K562 (cell line): ENCODE results near the gene TTC22. TPM values are rescaled to one million over a fixed set of nuclear protein-coding genes. Genes with fewer than 3 reads are reported as not detected.

ENCODE experiments used
- CBFA2T2 ChIP-seq: fragments of 450-650 bp; conservative IDR thresholded peaks from 2 replicates; pipeline ENCODE4 v1.6.1; 2017; ENCODE audit warnings: mild to moderate bottlenecking
- CHD4 ChIP-seq: fragments of 200-600 bp; sonication (generic); IDR thresholded peaks from 3 replicates; pipeline ENCODE4 v1.6.1; 2012; ENCODE audit warnings: low read depth, mild to moderate bottlenecking, mixed read lengths, low read length, inconsistent platforms; ENCODE audit not compliant: insufficient read depth, insufficient replicate concordance, poor library complexity, severe bottlenecking
- KAT7 ChIP-seq: sonication (generic); formaldehyde crosslinking; IDR thresholded peaks from 2 replicates; pipeline ENCODE4 v1.8.0; 2022; ENCODE audit warnings: missing genetic modification reagents, mild to moderate bottlenecking, borderline replicate concordance
- RFX7 ChIP-seq: fragments of 250-450 bp; sonication (Bioruptor Pico); IDR thresholded peaks from 2 replicates; pipeline ENCODE4 v1.5.1; 2021; ENCODE audit warnings: mild to moderate bottlenecking
- SIRT6 ChIP-seq: IDR thresholded peaks from one replicate; pipeline ENCODE4 v1.6.1; 2012; ENCODE audit warnings: low read depth, mild to moderate bottlenecking, control low read depth, inconsistent platforms, low read length, moderate library complexity
- SMARCB1 ChIP-seq: IDR thresholded peaks from 2 replicates; pipeline ENCODE4 v1.6.1; 2011; ENCODE audit warnings: improper control_type of control experiment, low read depth; ENCODE audit not compliant: insufficient read length
- TAF15 ChIP-seq: fragments of 200-400 bp; formaldehyde crosslinking; IDR thresholded peaks from 2 replicates; pipeline ENCODE4 v1.6.1; 2017; ENCODE audit warnings: mild to moderate bottlenecking, low read depth, low read length, moderate library complexity
- TBP ChIP-seq: optimal IDR thresholded peaks from 2 replicates; pipeline ENCODE3; 2011; ENCODE audit warnings: low read depth, low read length, improper control_type of control experiment
- TOE1 ChIP-seq, 2 experiments: fragments of 450-650 bp in 1 of 2; sonication (generic) in 1 of 2; formaldehyde crosslinking in 1 of 2; IDR thresholded peaks; 2 replicates each; pipeline versions ENCODE4 v1.7.1 to v1.8.0; 2016 to 2022; ENCODE audit warnings: borderline replicate concordance in 2 of 2, mild to moderate bottlenecking in 2 of 2, antibody characterized with exemption in 1 of 2, inconsistent platforms in 1 of 2, low read depth in 1 of 2, missing genetic modification reagents in 1 of 2, moderate library complexity in 1 of 2
- TSC22D4 ChIP-seq: fragments of 450-650 bp; IDR thresholded peaks from 2 replicates; pipeline ENCODE4 v1.6.1; 2016; ENCODE audit warnings: missing genetic modification characterization, missing biosample characterization, control low read depth
- ZFX ChIP-seq: sonication (generic); formaldehyde crosslinking; IDR thresholded peaks from 2 replicates; pipeline ENCODE4 v1.8.0; 2022; ENCODE audit warnings: mild to moderate bottlenecking, missing genetic modification reagents, moderate library complexity
- ZNF184 ChIP-seq: sonication (generic); formaldehyde crosslinking; IDR thresholded peaks from 2 replicates; pipeline ENCODE4 v1.5.0; 2020; ENCODE audit warnings: missing genetic modification reagents
- polyA plus RNA-seq, 8 experiments: library from polyadenylated mRNA; depleted of rRNA in 4 of 8; stranded (reverse) in 5 of 8; unstranded in 3 of 8; fragments of >200 nt; fragmentation: Nextera tagmentation in 2 of 8; fragmentation: Illumina TruSeq in 1 of 8; extraction: Ambion mirVana in 2 of 8; extraction: Trizol in 1 of 8; gene quantifications; 2 replicates each; pipeline versions ENCODE4 v1.2.1 to v1.2.3, GENCODE V29; 2011 to 2014; ENCODE audit warnings: inconsistent platforms in 1 of 8, missing spikeins in 1 of 8
- total RNA-seq, 7 experiments: library from RNA; depleted of rRNA in 6 of 7; stranded (reverse); fragments of >200 nt in 6 of 7; fragmentation: Illumina TruSeq in 2 of 7; extraction: Trizol in 2 of 7; gene quantifications; 2 replicates each; pipeline versions ENCODE4 v1.2.1 to v1.2.3, GENCODE V29; 2011 to 2021; ENCODE audit warnings: low replicate concordance in 1 of 7
- TF ChIP-seq, protein P1 (sequence below): fragments of 450-650 bp; IDR thresholded peaks from 2 replicates; pipeline ENCODE4 v1.6.1; 2016; ENCODE audit warnings: mild to moderate bottlenecking, moderate library complexity
- TF ChIP-seq, protein P2 (sequence below): fragments of 250-450 bp; sonication (Bioruptor Pico); IDR thresholded peaks from 2 replicates; pipeline ENCODE4 v1.4.0; 2020; ENCODE audit warnings: borderline replicate concordance

The TTC22 gene
- total and polyA plus RNA-seq, 9 of the 15 experiments (the other 6 are each of a cell fraction or from before 2014, with no cell fraction given): 0.07 TPM; not detected in 8

DNA sequence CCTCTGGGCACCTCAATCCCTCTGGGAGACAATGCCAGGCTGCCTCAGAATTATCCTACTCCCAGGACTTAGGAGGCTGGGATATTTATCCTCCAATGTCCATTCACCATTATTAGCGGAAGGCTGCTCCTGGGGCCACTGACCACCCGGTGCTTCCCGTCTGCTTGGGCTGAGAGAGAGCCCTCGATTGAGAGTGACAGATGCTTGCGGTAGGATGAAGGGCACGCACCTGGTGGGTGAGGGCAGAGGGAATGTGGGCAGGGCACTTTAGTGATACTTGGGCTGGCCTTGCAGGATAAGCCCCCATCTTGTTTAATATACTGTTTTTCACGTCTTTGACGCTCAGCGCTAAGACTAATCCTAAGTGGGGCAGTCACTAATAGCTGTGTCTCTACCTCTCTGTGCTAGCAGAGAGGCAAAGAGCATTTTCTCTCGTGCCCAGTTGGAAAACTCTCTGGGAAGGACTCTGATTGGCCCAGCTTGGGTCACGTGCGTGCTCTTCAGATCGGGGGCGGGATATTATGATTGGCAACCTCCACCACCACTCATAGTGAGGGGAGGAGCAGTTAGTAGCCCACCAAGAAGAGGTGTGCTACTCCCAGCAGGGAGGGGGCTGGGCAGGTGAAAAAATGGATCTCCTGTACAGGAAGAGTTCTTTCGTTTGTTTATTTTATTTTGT lies 26.2 kb downstream of the TTC22 start (continued):
- TF ChIP-seq, protein P1, sequence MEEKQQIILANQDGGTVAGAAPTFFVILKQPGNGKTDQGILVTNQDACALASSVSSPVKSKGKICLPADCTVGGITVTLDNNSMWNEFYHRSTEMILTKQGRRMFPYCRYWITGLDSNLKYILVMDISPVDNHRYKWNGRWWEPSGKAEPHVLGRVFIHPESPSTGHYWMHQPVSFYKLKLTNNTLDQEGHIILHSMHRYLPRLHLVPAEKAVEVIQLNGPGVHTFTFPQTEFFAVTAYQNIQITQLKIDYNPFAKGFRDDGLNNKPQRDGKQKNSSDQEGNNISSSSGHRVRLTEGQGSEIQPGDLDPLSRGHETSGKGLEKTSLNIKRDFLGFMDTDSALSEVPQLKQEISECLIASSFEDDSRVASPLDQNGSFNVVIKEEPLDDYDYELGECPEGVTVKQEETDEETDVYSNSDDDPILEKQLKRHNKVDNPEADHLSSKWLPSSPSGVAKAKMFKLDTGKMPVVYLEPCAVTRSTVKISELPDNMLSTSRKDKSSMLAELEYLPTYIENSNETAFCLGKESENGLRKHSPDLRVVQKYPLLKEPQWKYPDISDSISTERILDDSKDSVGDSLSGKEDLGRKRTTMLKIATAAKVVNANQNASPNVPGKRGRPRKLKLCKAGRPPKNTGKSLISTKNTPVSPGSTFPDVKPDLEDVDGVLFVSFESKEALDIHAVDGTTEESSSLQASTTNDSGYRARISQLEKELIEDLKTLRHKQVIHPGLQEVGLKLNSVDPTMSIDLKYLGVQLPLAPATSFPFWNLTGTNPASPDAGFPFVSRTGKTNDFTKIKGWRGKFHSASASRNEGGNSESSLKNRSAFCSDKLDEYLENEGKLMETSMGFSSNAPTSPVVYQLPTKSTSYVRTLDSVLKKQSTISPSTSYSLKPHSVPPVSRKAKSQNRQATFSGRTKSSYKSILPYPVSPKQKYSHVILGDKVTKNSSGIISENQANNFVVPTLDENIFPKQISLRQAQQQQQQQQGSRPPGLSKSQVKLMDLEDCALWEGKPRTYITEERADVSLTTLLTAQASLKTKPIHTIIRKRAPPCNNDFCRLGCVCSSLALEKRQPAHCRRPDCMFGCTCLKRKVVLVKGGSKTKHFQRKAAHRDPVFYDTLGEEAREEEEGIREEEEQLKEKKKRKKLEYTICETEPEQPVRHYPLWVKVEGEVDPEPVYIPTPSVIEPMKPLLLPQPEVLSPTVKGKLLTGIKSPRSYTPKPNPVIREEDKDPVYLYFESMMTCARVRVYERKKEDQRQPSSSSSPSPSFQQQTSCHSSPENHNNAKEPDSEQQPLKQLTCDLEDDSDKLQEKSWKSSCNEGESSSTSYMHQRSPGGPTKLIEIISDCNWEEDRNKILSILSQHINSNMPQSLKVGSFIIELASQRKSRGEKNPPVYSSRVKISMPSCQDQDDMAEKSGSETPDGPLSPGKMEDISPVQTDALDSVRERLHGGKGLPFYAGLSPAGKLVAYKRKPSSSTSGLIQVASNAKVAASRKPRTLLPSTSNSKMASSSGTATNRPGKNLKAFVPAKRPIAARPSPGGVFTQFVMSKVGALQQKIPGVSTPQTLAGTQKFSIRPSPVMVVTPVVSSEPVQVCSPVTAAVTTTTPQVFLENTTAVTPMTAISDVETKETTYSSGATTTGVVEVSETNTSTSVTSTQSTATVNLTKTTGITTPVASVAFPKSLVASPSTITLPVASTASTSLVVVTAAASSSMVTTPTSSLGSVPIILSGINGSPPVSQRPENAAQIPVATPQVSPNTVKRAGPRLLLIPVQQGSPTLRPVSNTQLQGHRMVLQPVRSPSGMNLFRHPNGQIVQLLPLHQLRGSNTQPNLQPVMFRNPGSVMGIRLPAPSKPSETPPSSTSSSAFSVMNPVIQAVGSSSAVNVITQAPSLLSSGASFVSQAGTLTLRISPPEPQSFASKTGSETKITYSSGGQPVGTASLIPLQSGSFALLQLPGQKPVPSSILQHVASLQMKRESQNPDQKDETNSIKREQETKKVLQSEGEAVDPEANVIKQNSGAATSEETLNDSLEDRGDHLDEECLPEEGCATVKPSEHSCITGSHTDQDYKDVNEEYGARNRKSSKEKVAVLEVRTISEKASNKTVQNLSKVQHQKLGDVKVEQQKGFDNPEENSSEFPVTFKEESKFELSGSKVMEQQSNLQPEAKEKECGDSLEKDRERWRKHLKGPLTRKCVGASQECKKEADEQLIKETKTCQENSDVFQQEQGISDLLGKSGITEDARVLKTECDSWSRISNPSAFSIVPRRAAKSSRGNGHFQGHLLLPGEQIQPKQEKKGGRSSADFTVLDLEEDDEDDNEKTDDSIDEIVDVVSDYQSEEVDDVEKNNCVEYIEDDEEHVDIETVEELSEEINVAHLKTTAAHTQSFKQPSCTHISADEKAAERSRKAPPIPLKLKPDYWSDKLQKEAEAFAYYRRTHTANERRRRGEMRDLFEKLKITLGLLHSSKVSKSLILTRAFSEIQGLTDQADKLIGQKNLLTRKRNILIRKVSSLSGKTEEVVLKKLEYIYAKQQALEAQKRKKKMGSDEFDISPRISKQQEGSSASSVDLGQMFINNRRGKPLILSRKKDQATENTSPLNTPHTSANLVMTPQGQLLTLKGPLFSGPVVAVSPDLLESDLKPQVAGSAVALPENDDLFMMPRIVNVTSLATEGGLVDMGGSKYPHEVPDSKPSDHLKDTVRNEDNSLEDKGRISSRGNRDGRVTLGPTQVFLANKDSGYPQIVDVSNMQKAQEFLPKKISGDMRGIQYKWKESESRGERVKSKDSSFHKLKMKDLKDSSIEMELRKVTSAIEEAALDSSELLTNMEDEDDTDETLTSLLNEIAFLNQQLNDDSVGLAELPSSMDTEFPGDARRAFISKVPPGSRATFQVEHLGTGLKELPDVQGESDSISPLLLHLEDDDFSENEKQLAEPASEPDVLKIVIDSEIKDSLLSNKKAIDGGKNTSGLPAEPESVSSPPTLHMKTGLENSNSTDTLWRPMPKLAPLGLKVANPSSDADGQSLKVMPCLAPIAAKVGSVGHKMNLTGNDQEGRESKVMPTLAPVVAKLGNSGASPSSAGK: peak; percentile 31; the same call in 1 of the 2 replicates
- no peak for TF ChIP-seq RFX7 (CRISPR knock-in tag)
- TF ChIP-seq TSC22D4 (tag): no peak
- TF ChIP-seq SIRT6: no peak
- TF ChIP-seq SMARCB1: no peak
- peak; percentile 3 for TF ChIP-seq TBP
- no peak for TF ChIP-seq ZNF184
- TF ChIP-seq CHD4: no peak
- peak; percentile 85 for TF ChIP-seq TOE1 (IDR thresholded peaks at IDR 0.05; ENCODE audit: borderline replicate concordance)
- no peak for TF ChIP-seq TOE1 (CRISPR knock-in tag; IDR thresholded peaks at IDR 0.05; ENCODE audit: borderline replicate concordance, low read depth)
- peak; percentile 55 for TF ChIP-seq CBFA2T2
- TF ChIP-seq, protein P2, sequence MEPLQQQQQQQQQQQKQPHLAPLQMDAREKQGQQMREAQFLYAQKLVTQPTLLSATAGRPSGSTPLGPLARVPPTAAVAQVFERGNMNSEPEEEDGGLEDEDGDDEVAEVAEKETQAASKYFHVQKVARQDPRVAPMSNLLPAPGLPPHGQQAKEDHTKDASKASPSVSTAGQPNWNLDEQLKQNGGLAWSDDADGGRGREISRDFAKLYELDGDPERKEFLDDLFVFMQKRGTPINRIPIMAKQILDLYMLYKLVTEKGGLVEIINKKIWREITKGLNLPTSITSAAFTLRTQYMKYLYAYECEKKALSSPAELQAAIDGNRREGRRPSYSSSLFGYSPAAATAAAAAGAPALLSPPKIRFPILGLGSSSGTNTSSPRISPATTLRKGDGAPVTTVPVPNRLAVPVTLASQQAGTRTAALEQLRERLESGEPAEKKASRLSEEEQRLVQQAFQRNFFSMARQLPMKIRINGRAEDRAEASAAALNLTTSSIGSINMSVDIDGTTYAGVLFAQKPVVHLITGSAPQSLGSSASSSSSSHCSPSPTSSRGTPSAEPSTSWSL (CRISPR knock-in tag): no peak
- TF ChIP-seq KAT7: no peak
- no peak for TF ChIP-seq ZFX (CRISPR knock-in tag)
- no peak for TF ChIP-seq TAF15
